GM12865 (cell line): ENCODE measurements around the gene SCT.
A peak's percentile ranks its signal among the peaks of the same experiment; 100 is the strongest.

Source experiments
- DNase-seq: peaks from one replicate; pipeline ENCODE4 v3.0.0; 2010; ENCODE audit warnings: low read depth
- H3K4me3 ChIP-seq: 2 replicates; pipeline ENCODE4 v1.5.1; 2011; ENCODE audit warnings: mild to moderate bottlenecking, low read depth, low read length, control low read depth
- TF ChIP-seq, protein P1 (sequence below): IDR thresholded peaks from 2 replicates; pipeline ENCODE4 v1.5.1; 2011; ENCODE audit warnings: low read length, control low read depth, low read depth, inconsistent platforms; ENCODE audit not compliant: insufficient read depth; ENCODE audit errors: missing control alignments

SCT gene

DNA sequence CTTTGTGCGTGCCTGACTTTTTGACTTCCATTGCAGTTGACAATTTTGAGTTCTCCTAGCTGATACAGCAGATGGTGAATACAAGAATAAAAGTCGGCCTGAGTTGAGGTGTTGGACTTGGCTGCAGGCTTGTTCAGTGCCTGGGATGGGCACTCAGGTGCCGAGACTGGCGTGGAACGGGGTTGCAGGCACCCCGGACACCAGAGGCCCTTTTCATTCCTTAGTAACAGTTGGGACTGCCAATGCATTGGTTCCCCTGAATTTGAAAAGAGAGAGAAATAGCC is 49.4 kb downstream of the SCT start:
- no peak for DNase-seq
- TF ChIP-seq, protein P1, sequence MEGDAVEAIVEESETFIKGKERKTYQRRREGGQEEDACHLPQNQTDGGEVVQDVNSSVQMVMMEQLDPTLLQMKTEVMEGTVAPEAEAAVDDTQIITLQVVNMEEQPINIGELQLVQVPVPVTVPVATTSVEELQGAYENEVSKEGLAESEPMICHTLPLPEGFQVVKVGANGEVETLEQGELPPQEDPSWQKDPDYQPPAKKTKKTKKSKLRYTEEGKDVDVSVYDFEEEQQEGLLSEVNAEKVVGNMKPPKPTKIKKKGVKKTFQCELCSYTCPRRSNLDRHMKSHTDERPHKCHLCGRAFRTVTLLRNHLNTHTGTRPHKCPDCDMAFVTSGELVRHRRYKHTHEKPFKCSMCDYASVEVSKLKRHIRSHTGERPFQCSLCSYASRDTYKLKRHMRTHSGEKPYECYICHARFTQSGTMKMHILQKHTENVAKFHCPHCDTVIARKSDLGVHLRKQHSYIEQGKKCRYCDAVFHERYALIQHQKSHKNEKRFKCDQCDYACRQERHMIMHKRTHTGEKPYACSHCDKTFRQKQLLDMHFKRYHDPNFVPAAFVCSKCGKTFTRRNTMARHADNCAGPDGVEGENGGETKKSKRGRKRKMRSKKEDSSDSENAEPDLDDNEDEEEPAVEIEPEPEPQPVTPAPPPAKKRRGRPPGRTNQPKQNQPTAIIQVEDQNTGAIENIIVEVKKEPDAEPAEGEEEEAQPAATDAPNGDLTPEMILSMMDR, result no peak
- peak overlapping the region; percentile 92 for H3K4me3 ChIP-seq

DNA sequence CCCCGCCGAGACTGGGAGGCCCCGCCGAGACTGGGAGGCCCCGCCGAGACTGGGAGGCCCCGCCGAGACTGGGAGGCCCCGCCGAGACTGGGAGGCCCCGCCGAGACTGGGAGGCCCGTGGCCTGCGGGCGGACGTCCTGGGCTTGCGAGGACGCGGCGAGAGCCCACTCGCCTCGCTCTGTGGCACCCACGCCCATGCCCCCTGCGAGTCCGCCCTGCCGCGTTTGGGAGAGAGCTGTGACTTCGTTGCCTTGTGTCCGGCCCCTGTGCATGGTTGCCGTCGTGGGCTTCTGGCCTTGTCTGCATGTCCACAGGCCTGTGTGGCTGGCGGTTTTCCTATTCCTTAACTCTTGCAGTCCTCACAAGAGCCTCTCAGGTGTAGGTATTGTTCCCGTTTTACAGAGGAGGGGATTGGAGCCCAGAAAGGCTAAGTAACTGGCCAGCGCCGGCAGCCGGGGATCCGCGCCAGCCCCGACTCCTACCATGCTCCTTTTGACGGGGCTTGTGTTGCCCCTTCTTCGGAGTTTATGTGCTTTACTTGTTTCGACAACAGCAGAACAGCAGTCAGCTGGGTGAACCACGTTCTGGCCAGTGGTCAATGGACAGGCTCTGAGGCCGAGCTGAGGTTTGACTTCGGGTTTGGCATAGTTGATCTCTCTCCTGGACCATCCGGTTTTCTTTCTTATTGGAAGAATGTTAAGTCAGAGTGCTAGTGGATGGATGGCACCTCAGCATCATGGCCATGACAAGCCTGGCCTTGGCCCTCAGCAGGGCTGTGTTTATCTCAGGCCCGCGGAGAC is 50.0 kb downstream of the SCT start:
- DNase-seq, result no peak
- TF ChIP-seq, protein P1, result no peak

More for the DNA sequence above, 50.0 kb downstream of the SCT start:
- peak overlapping the region; percentile 92 for H3K4me3 ChIP-seq
